NCI-H226 (cell line): ENCODE results near the gene BTBD19.
"Not testable (repeated sequence)": the region's sequence is repeated elsewhere in the genome, so short reads cannot be mapped to it uniquely, and the experiment has no call there.

Source experiments
- DNase-seq: peaks from one replicate; pipeline ENCODE4 v3.0.0-alpha.2; 2015

BTBD19 gene

GRCh38 chr1:44810101-44810761, 1.9 kb downstream of the BTBD19 start:
- peak; percentile 75 for DNase-seq

- not testable (repeated sequence) for DNase-seq
Observed at GRCh38 chr1:44810762-44811105, 2.4 kb downstream of the BTBD19 start.

- DNase-seq: no peak
Observed at GRCh38 chr1:44811234-44811633, 2.9 kb downstream of the BTBD19 start.

- DNase-seq: no peak
Observed at GRCh38 chr1:44812822-44813543, 4.7 kb downstream of the BTBD19 start.

- not testable (repeated sequence) for DNase-seq
Observed at GRCh38 chr1:44815926-44816325, 7.6 kb downstream of the BTBD19 start.

- DNase-seq: no peak
Observed at GRCh38 chr1:44817307-44817706, 9.0 kb downstream of the BTBD19 start.

GRCh38 chr1:44817771-44818495, 9.6 kb downstream of the BTBD19 start:
- no peak for DNase-seq

- no peak for DNase-seq
Observed at GRCh38 chr1:44819196-44819607, 10.9 kb downstream of the BTBD19 start.

GRCh38 chr1:44819608-44820327, 11.4 kb downstream of the BTBD19 start:
- DNase-seq: peak; percentile 96

GRCh38 chr1:44820328-44821239, 12.3 kb downstream of the BTBD19 start:
- no peak for DNase-seq

GRCh38 chr1:44821240-44821715, 13.0 kb downstream of the BTBD19 start:
- no peak for DNase-seq

GRCh38 chr1:44822131-44822701, 13.9 kb downstream of the BTBD19 start:
- no peak for DNase-seq

- DNase-seq: no peak
Observed at GRCh38 chr1:44822981-44823451, 14.7 kb downstream of the BTBD19 start.

GRCh38 chr1:44824392-44824791, 16.1 kb downstream of the BTBD19 start:
- not testable (repeated sequence) for DNase-seq

- no peak for DNase-seq
Observed at GRCh38 chr1:44826375-44827196, 18.3 kb downstream of the BTBD19 start.

GRCh38 chr1:44827197-44828002, 19.1 kb downstream of the BTBD19 start:
- DNase-seq: no peak

- no peak for DNase-seq
Observed at GRCh38 chr1:44828003-44828651, 19.8 kb downstream of the BTBD19 start.

GRCh38 chr1:44828841-44829440, 20.6 kb downstream of the BTBD19 start:
- no peak for DNase-seq
